Measurements from ENCODE around the gene TGFB1I1. TPM values are rescaled to one million over a fixed set of nuclear protein-coding genes. Genes with fewer than 3 reads are reported as not detected.

The TGFB1I1 gene
- total RNA-seq, 2 donors from 2014 or later = 7.5 to 10.0 TPM

GRCh38 chr16:31473264-31473984 lies 1.5 kb downstream of the TGFB1I1 start:
- no peak overlapping the region for H3K9ac ChIP-seq (ENCODE audit: extremely low read depth, low read length, poor library complexity, severe bottlenecking)
- peaks cover 9% of the 10 kb centered on the region for H3K36me3 Mint-ChIP-seq (ENCODE audit: low read depth)
- WGBS, 2 experiments (ENCODE audit: insufficient coverage in 1 of 2, insufficient read length in 1 of 2) = 95% methylated on average over 11 to 17 of the region's 17 CpGs

GRCh38 chr16:31474173-31474714 lies 2.3 kb downstream of the TGFB1I1 start:
- H3K27me3 Mint-ChIP-seq (ENCODE audit: insufficient read depth) = peaks cover 74% of the 10 kb centered on the region

More at GRCh38 chr16:31473264-31473984, 1.5 kb downstream of the TGFB1I1 start:
- Mint-ChIP-seq H3K27ac (no peak overlapping the region), H3K27me3 (ENCODE audit: insufficient read depth) (peaks cover 66% of the 10 kb centered on the region), H3K4me3 (peak overlapping the region; percentile 66), H3K9me3 (no peaks in the 10 kb centered on the region), H3K4me1 (peaks cover 17% of the 10 kb centered on the region)
- Histone ChIP-seq H3K27ac (ENCODE audit: low read depth, low read length) (no peak overlapping the region), H3K36me3 (ENCODE audit: control insufficient read depth, insufficient read depth, low read length) (peaks cover 27% of the 10 kb centered on the region), H3K4me3 (ENCODE audit: low read length) (no peak overlapping the region), H3K9me3 (ENCODE audit: control insufficient read depth, low read length) (no peaks in the 10 kb centered on the region), H3K27me3 (ENCODE audit: control insufficient read depth, insufficient read depth, low read length, poor library complexity, severe bottlenecking) (no peaks in the 10 kb centered on the region), H3K4me1 (ENCODE audit: control insufficient read depth, insufficient read depth, low read length) (no peaks in the 10 kb centered on the region)
- DNase-seq = no peak
- TF ChIP-seq CTCF (conservative IDR thresholded peaks at IDR 0.05) = no peak

More at GRCh38 chr16:31474173-31474714, 2.3 kb downstream of the TGFB1I1 start:
- Histone ChIP-seq H3K27ac (ENCODE audit: low read depth, low read length) (no peak overlapping the region), H3K36me3 (ENCODE audit: control insufficient read depth, insufficient read depth, low read length) (peaks cover 27% of the 10 kb centered on the region), H3K4me3 (ENCODE audit: low read length) (no peak overlapping the region), H3K9me3 (ENCODE audit: control insufficient read depth, low read length) (no peaks in the 10 kb centered on the region), H3K9ac (ENCODE audit: extremely low read depth, low read length, poor library complexity, severe bottlenecking) (no peak overlapping the region), H3K4me1 (ENCODE audit: control insufficient read depth, insufficient read depth, low read length) (no peaks in the 10 kb centered on the region), H3K27me3 (ENCODE audit: control insufficient read depth, insufficient read depth, low read length, poor library complexity, severe bottlenecking) (no peaks in the 10 kb centered on the region)
- Mint-ChIP-seq H3K9me3 (no peaks in the 10 kb centered on the region), H3K4me1 (peaks cover 17% of the 10 kb centered on the region), H3K27ac (no peak overlapping the region), H3K4me3 (no peak overlapping the region), H3K36me3 (ENCODE audit: low read depth) (peaks cover 9% of the 10 kb centered on the region)
- WGBS, 2 experiments (ENCODE audit: insufficient coverage in 1 of 2, insufficient read length in 1 of 2) = 92 to 94% methylated on average over 11 to 12 of the region's 12 CpGs
- TF ChIP-seq CTCF (conservative IDR thresholded peaks at IDR 0.05) = no peak
- DNase-seq = no peak
